HG03469 (cell line): ENCODE measurements around the gene PIP4K2C.
"Not testable (repeated sequence)": the region's sequence is repeated elsewhere in the genome, so short reads cannot be mapped to it uniquely, and the experiment has no call there.

Source experiments
- ATAC-seq: cut with Tn5 transposase; IDR thresholded peaks from one replicate; pipeline ENCODE4 v1.9.1; 2021; ENCODE audit warnings: mild to moderate bottlenecking, moderate library complexity, moderate number of reproducible peaks; ENCODE audit not compliant: unreplicated experiment

Gene PIP4K2C

DNA sequence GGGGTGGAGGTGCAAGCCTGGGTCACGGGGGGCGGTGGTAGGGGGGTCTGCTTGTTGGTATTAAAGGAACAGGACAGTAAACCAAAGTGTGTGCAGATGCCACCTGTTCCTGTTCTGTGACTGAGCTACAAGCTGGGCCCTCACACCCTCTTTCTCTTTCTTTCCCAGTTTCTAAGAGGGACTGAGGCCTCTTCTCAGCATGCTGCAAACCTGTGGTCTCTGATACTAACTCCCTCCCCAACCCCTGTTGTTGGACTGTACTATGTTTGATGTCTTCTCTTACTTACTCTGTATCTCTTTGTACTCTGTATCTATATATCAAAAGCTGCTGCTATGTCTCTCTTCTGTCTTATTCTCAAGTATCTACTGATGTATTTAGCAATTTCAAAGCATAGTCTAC lies 6.9 kb upstream of the PIP4K2C start:
- ATAC-seq: no peak

GRCh38 chr12:57584690-57585089 lies 6.3 kb upstream of the PIP4K2C start:
- no peak for ATAC-seq

DNA sequence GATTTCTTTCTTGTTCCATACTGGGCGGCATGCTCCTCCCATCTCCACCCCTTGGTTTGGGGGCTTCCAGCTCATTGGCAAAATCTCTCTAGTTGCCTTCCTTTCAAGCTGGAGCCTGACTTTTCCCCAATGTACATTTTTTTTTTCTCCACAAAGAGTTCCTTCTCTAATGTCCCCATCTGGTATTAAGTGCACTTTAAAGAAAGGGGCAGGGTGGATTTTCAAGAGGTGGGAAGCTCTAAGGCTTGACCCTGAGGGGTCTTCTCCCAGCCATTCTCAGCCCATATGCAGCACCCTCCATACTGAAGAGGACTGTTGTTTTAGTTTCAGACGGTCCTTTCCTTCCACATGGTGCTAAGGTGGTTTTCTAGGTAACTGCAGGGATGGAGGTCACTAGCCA lies 5.8 kb upstream of the PIP4K2C start:
- no peak for ATAC-seq

DNA sequence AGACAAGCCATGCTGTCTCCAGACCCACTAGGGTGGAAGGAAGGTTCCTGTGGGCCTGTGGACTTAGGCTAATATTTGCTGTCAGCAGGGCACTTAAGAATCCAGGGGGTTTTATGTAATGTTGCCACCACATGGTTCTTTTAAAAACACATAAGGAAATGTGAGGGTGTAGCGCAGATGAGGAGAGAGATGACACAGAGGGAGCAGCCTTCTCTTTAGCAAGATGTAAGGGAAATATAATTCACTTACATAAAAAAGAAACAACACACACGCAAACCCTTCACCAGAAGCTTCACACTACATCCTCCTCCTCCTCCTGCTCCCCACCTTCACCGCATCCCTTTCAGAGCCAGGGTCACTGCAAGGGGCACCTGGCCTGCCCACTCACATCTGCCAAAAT lies 4.9 kb upstream of the PIP4K2C start:
- ATAC-seq: no peak

GRCh38 chr12:57586832-57587429 lies 4.1 kb upstream of the PIP4K2C start:
- no peak for ATAC-seq

- not testable (repeated sequence) for ATAC-seq
Measured at GRCh38 chr12:57588951-57589610, 1.9 kb upstream of the PIP4K2C start.

DNA sequence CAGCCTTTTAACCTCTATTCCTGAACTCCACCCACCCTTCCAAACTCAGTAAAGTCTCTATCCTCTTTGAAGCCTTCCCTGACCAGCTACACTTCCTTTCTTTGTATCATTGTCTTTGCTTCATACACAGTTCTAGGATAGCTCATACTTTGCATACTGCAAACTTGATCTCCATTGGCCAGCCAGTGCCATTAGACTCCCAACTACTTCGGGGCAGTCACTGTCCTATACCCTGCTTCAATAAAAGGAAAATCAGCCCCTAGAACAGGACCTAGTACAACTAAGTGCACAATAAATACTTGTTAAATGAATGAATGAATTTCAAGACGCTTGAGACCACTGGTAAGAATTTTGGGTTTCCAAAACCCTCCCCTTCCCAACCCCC lies 521 bp upstream of the PIP4K2C start:
- ATAC-seq: no peak

- no peak for ATAC-seq
Measured at GRCh38 chr12:57591782-57592325, 862 bp downstream of the PIP4K2C start.

GRCh38 chr12:57592551-57593165 lies 1.7 kb downstream of the PIP4K2C start:
- no peak for ATAC-seq

DNA sequence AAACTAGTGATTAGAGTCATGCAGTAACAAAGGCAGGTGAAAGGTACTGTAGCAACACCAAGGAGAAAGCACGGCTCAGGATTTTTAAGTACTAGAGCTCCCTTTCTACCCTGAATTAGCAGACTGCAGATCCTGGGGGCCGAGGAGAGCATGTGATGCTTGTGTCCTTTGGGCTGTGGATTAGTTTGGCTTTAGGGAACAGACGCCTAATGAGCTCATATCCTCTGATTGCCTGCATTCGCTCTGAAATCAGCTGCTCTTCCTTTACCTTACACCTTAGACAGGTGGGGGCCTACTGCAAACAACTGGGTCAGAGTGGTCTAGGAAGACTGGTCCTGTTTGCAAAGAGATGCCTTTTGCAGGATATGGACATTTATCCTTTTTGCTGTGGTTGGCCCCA lies 2.2 kb downstream of the PIP4K2C start:
- no peak for ATAC-seq

- ATAC-seq: no peak
Measured at GRCh38 chr12:57600395-57600794, 9.4 kb downstream of the PIP4K2C start.

DNA sequence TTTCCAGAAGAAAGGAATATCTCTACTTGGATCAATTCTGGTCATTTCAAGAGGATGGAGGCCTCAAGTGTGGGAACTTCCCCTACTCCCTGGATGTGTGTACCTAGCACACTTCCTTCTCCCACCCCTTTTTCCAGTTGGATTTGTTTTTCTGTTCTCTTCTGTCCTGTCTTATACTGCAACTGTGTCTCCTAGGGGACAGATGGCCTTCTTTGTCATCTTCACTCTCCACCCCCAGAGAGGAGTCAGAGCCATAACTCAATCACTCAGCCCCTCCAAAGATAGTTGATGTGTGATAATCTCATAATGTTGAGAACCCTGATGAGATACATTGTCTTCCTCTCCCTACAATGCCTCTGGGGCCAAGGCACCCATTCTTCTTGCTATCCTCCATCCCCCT lies 11.6 kb downstream of the PIP4K2C start:
- no peak for ATAC-seq

DNA sequence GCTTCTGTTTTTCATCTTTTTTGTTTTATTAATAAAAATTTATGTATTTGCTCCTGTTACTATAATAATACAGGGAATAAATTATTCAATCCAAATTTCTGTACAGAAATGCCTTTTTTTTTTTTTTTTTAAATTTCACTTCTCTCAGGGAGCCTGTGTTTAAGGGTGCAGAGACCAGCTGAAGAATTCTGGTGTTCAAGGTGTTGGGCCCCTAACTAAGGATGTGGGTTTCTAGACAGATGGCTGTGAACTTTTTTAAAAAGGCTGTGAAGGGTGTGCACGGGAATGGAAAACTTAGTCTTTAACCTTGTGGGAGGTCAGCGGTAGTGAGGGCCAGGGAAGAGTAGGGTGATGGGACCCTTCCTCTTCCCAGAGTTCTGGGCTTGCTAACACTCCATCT lies 12.3 kb downstream of the PIP4K2C start:
- no peak for ATAC-seq

GRCh38 chr12:57603815-57604453 lies 12.9 kb downstream of the PIP4K2C start:
- ATAC-seq: no peak

DNA sequence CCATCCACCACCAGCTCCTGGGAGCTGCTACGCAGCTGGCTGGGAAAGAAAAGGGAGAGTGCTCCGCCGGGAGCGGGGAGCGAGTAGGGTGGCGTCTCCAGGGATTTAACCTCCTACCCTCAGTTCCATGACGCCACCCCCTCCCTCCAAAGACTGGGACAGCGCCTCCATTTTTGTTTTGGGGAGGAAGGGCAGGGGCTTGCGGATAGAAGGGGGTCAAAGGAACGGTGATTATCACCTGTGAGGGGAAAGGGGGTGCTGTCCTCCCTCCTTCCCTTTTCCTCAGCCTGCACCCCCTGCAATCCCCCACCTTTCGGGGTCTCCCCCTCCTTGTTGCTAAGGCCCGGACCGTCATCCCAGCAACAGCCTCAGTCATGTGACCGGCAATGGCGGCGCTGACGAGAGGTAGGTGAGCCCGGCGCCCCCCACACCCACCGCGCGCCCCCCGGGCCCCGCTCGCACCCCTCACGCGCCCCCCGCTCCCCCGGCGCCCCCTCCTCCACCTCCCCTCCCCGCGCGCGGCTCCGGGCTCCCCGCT lies 13.5 kb downstream of the PIP4K2C start, which contains the start of gene DTX3:
Gene DTX3, plus strand, starts transcription at position 371 of the 538 bp plus-strand sequence. CDS start 1,694 bp downstream, outside the sequence.
- ATAC-seq: no peak

GRCh38 chr12:57604992-57605810 lies 14.2 kb downstream of the PIP4K2C start:
- ATAC-seq: no peak

DNA sequence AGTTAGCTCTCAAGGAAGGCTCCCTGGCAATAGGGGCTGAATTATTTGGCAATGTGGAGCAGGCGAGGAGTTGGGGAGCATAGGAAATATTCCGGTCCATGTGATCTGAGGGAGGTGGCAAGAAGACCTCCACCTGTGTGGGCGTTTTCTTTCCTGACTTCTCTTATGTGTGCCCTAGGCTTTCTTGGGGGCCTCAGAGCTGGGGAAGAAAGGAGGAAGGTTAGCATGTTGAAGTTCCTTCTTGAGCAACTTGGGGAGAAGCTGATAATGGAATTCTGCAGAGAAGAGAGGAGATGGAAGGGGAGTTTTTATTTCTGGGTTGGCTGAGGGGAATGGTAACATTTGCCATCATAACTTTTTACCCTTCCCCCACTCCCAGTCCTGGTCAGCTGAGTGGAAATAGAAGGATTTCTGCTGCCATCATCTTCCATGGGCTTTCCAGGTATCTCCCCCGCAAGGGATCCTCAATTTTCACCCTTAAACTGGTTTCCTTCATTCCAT lies 14.9 kb downstream of the PIP4K2C start:
- ATAC-seq: no peak

- no peak for ATAC-seq
Measured at GRCh38 chr12:57606399-57606798, 15.4 kb downstream of the PIP4K2C start.

- no peak for ATAC-seq
Measured at GRCh38 chr12:57606821-57607220, 15.8 kb downstream of the PIP4K2C start.

DNA sequence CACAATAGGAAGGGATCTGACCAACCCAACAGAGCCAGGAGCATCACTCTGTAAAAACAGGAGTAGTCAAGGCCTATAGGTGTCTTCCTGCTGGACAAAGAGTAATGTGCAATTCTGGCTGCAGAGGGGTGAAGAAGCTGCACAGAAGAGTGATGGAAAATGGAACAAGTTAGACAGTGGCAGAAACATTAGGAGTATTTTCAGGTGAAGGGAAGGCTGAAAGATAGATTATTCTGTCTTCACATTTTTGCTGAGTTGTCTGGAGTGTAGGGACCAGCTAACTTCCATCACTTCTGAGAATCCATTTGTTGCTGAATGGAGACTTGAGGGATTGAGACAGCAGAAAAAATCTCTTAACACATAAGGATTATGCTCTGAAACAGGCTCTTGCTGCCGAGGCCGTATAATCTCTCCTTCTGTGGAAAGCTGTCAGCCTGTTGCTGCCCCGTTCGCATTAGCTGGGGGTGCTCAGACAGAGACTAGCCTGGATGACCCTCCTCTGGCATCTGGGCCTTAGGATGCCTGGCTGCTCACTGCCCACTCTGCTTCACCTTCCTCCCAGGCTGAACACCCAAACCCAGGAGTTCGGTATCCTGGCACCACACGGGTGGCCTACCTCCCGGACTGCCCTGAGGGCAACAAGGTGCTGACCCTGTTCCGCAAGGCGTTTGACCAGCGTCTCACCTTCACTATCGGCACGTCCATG lies 17.1 kb downstream of the PIP4K2C start:
- no peak for ATAC-seq
